Epithelial cell of proximal tubule (primary cell): Measurements from ENCODE around the gene GRIA4. TPM values are rescaled to one million over a fixed set of nuclear protein-coding genes. Genes with fewer than 3 reads are reported as not detected.

Experiments
- DNase-seq: peaks from one replicate; pipeline ENCODE4 v3.0.0-alpha.2; 2011; ENCODE audit warnings: low read depth
- H3K4me3 ChIP-seq: 2 replicates; pipeline ENCODE4 v1.5.1; 2011; ENCODE audit warnings: low read depth, mild to moderate bottlenecking, low read length
- total RNA-seq: library from RNA; depleted of rRNA; stranded (reverse); fragments of >200 nt; gene quantifications from 2 replicates; pipeline ENCODE4 v1.2.3, GENCODE V29; 2015
- TF ChIP-seq, protein P1 (sequence below): conservative IDR thresholded peaks from 2 replicates; pipeline ENCODE4 v1.5.1; 2012; ENCODE audit warnings: low read depth, mild to moderate bottlenecking, low read length

GRIA4 gene
- total RNA-seq, 1 donor from 2014 or later: 0.69 TPM

DNA sequence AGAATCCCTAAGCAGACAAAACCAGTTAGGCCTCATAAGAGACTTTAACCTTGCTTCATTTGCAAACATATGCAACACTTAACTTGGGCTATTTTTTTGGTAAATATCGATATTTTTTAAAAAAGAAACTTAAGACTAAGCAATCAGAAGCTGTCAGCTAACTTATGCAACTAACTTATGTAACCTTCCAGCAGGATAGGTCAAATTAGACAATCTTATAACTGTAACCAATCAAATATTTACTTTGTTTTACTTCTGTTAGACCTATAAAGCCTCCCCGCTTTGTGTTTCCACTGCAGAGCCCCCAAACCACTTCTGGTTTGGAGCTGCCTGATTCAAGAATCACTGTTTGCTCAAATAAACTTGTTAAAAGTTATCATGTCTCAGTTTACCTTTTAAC, 404.2 kb downstream of the GRIA4 start:
- no peak overlapping the region for H3K4me3 ChIP-seq
- TF ChIP-seq, protein P1, sequence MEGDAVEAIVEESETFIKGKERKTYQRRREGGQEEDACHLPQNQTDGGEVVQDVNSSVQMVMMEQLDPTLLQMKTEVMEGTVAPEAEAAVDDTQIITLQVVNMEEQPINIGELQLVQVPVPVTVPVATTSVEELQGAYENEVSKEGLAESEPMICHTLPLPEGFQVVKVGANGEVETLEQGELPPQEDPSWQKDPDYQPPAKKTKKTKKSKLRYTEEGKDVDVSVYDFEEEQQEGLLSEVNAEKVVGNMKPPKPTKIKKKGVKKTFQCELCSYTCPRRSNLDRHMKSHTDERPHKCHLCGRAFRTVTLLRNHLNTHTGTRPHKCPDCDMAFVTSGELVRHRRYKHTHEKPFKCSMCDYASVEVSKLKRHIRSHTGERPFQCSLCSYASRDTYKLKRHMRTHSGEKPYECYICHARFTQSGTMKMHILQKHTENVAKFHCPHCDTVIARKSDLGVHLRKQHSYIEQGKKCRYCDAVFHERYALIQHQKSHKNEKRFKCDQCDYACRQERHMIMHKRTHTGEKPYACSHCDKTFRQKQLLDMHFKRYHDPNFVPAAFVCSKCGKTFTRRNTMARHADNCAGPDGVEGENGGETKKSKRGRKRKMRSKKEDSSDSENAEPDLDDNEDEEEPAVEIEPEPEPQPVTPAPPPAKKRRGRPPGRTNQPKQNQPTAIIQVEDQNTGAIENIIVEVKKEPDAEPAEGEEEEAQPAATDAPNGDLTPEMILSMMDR: no peak
- DNase-seq: no peak

DNA sequence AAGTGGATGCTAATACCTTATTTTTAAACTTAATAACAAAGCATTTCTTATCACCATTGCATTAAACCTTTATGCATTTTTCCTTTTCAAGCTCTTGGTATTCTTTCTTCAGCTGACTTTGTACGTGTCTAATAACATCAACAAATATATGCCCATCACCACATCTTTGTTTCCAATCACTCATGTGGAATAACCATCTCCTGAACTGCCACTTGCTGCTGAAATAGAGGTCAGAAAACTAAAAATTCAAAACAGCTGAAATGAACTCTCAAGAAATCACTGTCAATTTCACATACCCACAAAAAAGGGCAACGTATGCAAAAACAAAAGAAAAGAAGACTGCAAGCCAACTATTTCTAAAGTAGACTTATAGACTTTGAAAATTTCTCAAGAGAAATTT, 404.7 kb downstream of the GRIA4 start:
- TF ChIP-seq, protein P1: no peak
- no peak for DNase-seq
- H3K4me3 ChIP-seq: no peak overlapping the region

DNA sequence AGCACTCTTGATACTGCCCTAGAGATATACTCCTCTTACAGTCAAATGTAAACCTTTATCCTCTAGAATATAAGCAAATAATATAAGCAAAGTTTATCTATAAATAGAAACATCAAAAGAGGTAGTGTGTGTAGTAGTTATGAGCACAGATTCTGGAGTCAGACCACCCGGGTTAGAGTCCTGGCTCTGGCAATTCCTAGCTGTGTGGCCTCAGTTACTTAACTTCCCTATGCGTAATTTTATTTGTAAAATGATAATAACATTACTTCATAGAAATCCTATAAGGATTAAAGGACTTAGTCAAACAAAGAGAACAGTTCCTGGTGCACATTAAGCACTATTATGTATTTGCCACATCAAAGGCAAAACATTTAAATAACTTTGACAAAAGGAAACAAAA, 405.2 kb downstream of the GRIA4 start:
- no peak overlapping the region for H3K4me3 ChIP-seq
- no peak for DNase-seq
- TF ChIP-seq, protein P1: no peak

DNA sequence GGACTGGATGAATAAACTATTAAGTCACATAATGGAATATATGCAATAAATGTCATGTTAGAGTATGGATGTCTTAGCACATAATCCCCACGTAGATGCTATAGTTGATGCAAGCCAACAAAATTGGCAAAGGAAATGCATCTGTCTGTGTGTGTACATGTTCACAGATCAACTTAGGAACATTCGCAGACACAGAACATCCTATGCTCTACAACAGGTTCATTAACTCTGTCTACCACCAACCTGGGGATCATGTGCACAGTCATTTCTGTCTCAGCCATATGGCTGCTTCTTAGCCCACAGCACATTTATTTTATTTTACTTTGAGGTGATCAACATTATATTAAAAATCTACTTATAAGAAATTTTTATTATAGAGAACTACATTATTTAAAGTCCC, 407.2 kb downstream of the GRIA4 start:
- TF ChIP-seq, protein P1: no peak
- no peak for DNase-seq
- H3K4me3 ChIP-seq: no peak overlapping the region

DNA sequence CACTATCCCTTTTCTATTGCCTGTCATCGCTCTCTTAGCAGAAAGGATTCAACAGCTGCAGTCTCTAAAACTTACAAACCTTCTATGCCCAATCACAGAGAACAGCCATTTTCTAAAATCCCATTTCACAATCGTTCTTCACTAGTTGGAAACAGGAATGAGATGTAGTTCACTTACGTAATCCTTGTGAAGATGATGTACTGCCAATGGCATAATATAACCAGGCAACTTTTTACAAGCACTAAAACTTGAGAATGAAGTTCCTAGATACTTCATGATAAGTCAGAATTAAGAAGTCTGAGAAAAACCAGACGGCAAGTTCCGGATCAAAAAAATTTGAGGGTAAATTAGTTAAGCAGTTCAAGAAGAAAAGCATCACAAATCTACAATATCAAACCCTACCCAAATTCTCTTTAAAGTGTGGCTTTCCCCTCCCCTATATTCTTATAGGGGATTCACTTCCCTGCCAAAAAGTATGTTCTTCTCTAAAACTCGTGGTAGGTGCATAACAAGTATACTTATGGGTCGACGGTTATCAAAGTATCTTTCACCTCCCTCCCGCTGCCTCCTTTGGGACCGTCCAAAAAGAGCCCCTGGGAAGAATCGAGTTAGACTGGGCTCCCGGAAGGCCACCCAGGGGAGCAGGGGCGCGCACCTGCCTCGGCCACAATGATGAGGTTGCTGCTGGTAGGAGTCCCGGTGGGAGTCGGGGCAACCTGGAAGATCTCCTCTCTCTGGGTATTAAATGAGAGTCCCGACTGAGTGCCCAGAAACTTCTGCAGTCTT, 411.5 kb downstream of the GRIA4 start:
- no peak for DNase-seq
- TF ChIP-seq, protein P1: no peak
- H3K4me3 ChIP-seq: peak overlapping the region; percentile 87

DNA sequence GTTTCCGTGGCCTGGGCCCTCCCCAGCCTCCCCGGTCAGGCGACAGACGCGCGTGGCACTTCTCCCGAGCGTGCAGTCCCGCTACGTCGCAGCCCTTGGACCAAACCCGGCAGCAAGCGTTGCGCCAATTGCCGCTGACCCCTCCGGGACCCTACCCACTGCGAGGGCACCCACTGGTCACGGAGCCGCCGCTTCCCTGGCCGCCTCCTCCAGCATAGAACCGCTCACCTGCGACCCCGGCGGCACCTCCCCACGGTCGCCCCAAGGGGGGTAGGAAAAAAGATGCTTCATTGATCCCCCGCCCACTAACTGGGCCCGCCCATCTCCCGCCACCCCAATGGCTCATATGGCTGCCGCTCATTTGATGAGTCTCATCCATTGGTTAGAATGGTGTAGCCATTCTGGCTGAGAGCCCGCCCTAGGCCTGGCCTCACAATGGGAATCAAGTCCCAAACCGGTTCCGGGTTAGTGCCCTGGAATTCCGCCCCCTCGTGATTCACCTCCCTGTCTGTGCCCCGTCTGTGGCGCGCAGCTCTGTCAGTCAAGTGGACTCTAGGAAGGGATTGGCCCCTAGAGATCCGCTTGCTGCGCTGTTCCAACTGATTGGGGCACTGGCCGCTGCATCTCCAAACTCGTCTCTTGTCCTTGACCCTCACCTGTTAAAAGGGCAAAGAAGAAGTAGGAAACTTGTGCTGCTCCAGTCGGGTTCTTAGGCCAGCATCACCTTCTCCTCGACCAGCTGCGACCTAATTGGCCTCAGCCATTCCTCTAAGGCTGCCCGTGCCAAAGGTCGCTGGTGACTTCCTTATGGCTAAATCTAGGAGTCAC, 412.3 kb downstream of the GRIA4 start, which contains the start of gene MSANTD4:
Gene MSANTD4, minus strand, starts transcription at position 274 of the 828 bp plus-strand sequence. CDS start 11,323 bp downstream, outside the sequence.
- DNase-seq: peak; percentile 91
- TF ChIP-seq, protein P1: no peak
- peak within 1 kb of the TSS; percentile 87 for H3K4me3 ChIP-seq
